Naive thymus-derived CD4-positive, alpha-beta T cell (primary cell): ENCODE measurements around the gene CCDC121. TPM values are rescaled to one million over a fixed set of nuclear protein-coding genes. Genes with fewer than 3 reads are reported as not detected.

Source experiments
- ATAC-seq: fragments of 150-1000 bp; cut with Tn5 transposase; 2 replicates; pipeline ENCODE4 v1.10.0; 2021; ENCODE audit warnings: mild to moderate bottlenecking, moderate library complexity
- CTCF ChIA-PET: fragments of 350-600 bp; sonication (Branson Sonifier 250); formaldehyde crosslinking; loops from one replicate; lab custom pipeline; 2021; ENCODE audit warnings: antibody characterized with exemption; lab: Charles Lee
- POLR2A ChIA-PET: fragments of 350-600 bp; sonication (Branson Sonifier 250); formaldehyde crosslinking; loops from one replicate; lab custom pipeline; 2021; ENCODE audit warnings: antibody characterized with exemption, inconsistent platforms; lab: Charles Lee
- DNase-seq, 9 donors: peaks; one replicate each; pipeline versions ENCODE4 v3.0.0 to v3.0.0-alpha.2; 2020 to 2022; ENCODE audit warnings: mixed read lengths in 1 of 9
- H3K27ac ChIP-seq: one replicate; pipeline ENCODE4 v1.7.0; 2013; ENCODE audit warnings: mild to moderate bottlenecking, low read depth, low read length, moderate library complexity
- H3K27me3 ChIP-seq, 2 donors: one replicate each; pipeline ENCODE4 v1.7.0; 2013; ENCODE audit warnings: low read length in 2 of 2, mild to moderate bottlenecking in 2 of 2, moderate library complexity in 2 of 2; ENCODE audit not compliant: control insufficient read depth in 2 of 2, insufficient read depth in 2 of 2
- H3K36me3 ChIP-seq, 3 experiments: 1 replicate in 2 of 3; 2 replicates in 1 of 3; pipeline ENCODE4 v1.7.0; 2013; ENCODE audit warnings: low read length in 3 of 3, mild to moderate bottlenecking in 3 of 3, moderate library complexity in 1 of 3; ENCODE audit not compliant: insufficient read depth in 3 of 3, control insufficient read depth in 2 of 3
- H3K4me1 ChIP-seq, 2 donors: one replicate each; pipeline ENCODE4 v1.7.0; 2013; ENCODE audit warnings: low read length in 2 of 2, mild to moderate bottlenecking in 2 of 2, moderate library complexity in 1 of 2; ENCODE audit not compliant: control insufficient read depth in 2 of 2, insufficient read depth in 2 of 2
- H3K4me3 ChIP-seq: 2 replicates; pipeline ENCODE4 v1.7.0; 2013; ENCODE audit warnings: mild to moderate bottlenecking, low read length
- H3K9me3 ChIP-seq, 3 experiments: 1 replicate in 2 of 3; 2 replicates in 1 of 3; pipeline ENCODE4 v1.7.0; 2013; ENCODE audit warnings: low read length in 3 of 3; ENCODE audit not compliant: control insufficient read depth in 2 of 3
- H3K27ac Mint-ChIP-seq, 9 donors: one replicate each; pipeline ENCODE4 v1.8.0; 2020 to 2022; ENCODE audit warnings: mixed read lengths in 9 of 9, mild to moderate bottlenecking in 8 of 9, moderate library complexity in 5 of 9, inconsistent platforms in 2 of 9
- H3K27me3 Mint-ChIP-seq, 5 donors: one replicate each; pipeline ENCODE4 v1.8.0; 2021 to 2022; ENCODE audit warnings: mixed read lengths in 5 of 5, mild to moderate bottlenecking in 1 of 5
- H3K36me3 Mint-ChIP-seq, 5 donors: one replicate each; pipeline ENCODE4 v1.8.0; 2020 to 2022; ENCODE audit warnings: mixed read lengths in 5 of 5, mild to moderate bottlenecking in 3 of 5, inconsistent platforms in 1 of 5
- H3K4me1 Mint-ChIP-seq, 7 donors: one replicate each; pipeline ENCODE4 v1.8.0; 2020 to 2022; ENCODE audit warnings: mixed read lengths in 7 of 7, mild to moderate bottlenecking in 3 of 7, inconsistent platforms in 1 of 7
- H3K4me3 Mint-ChIP-seq, 10 donors: one replicate each; pipeline ENCODE4 v1.8.0; 2020 to 2022; ENCODE audit warnings: mild to moderate bottlenecking in 10 of 10, mixed read lengths in 10 of 10, moderate library complexity in 6 of 10, inconsistent platforms in 2 of 10
- H3K9me3 Mint-ChIP-seq, 11 donors: one replicate each; pipeline ENCODE4 v1.8.0; 2020 to 2022; ENCODE audit warnings: mixed read lengths in 11 of 11, mild to moderate bottlenecking in 4 of 11, inconsistent platforms in 1 of 11, moderate library complexity in 1 of 11
- intact Hi-C, 2 donors: fragments of 100-400 bp; cut with micrococcal nuclease; formaldehyde crosslinking; loops; one replicate each; pipeline ENCODE4 v1.15.1; 2023
- polyA plus RNA-seq, 2 donors: library from polyadenylated mRNA; unstranded; fragments of 300-500 nt; fragmentation: Illumina TruSeq; gene quantifications; one replicate each; pipeline ENCODE4 v1.2.3, GENCODE V29; 2021
- total RNA-seq, 6 experiments: library from RNA in 5 of 6; stranded (reverse) in 5 of 6; gene quantifications; 1 replicate in 5 of 6; 2 replicates in 1 of 6; pipeline ENCODE4 v1.2.3 and lab custom pipeline; 2021 to 2026

The CCDC121 gene
- total and polyA plus RNA-seq, 7 experiments from 2014 or later: 0.61 to 2.7 (median 1.9) TPM

GRCh38 chr2:27664154-27664574 lies 35.4 kb upstream of the CCDC121 start:
- POLR2A ChIA-PET: interaction anchor here (0.7 to 2.3 kb wide), 13 partner anchors 9 to 431 kb away, joined by 3 to 13 read pairs (median 3); partner anchors contain the start of genes CCDC121, GPN1, PPM1G and ZNF512
- Mint-ChIP-seq H3K36me3 (peaks cover 23 to 39% (median 28%) of the 10 kb centered on the region in 5 donors), H3K27ac (peak overlapping the region; percentile 98 to 100 (median 99)), H3K27me3 (no peaks in the 10 kb centered on the region), H3K9me3 (peaks cover 0 to 3% (median 0%) of the 10 kb centered on the region in 11 donors), H3K4me3 (peak overlapping the region; percentile 94 to 100 (median 100)), H3K4me1 (peaks cover 35 to 70% (median 60%) of the 10 kb centered on the region in 7 donors)
- H3K27ac ChIP-seq: peak overlapping the region; percentile 95
- H3K27me3 ChIP-seq: no peaks in the 10 kb centered on the region
- H3K9me3 ChIP-seq: no peaks in the 10 kb centered on the region
- CTCF ChIA-PET: interaction anchor here (0.7 to 1.7 kb wide), 3 partner anchors 17 to 279 kb away, joined by 3 to 6 read pairs (median 3); no protein-coding TSS in a partner anchor
- H3K36me3 ChIP-seq: peaks cover 3 to 47% (median 6%) of the 10 kb centered on the region in 3 experiments
- ATAC-seq (peak; percentile 14), DNase-seq (no peak)
- H3K4me1 ChIP-seq: peaks cover 18 to 20% of the 10 kb centered on the region in 2 donors
- peak overlapping the region; percentile 98 for H3K4me3 ChIP-seq
- intact Hi-C loops: loop anchor here in 1 of 2 donors (5.0 kb wide), 1 partner anchor 237 kb away; the partner anchor contains the start of gene NRBP1

GRCh38 chr2:27663285-27664153 lies 34.7 kb upstream of the CCDC121 start, which contains the start of the genes SLC4A1AP and SUPT7L:
SLC4A1AP (plus strand) TSS chr2:27663889; CDS start chr2:27663915, 26 bp downstream.
SUPT7L (minus strand) TSS chr2:27663614; CDS start chr2:27662192, 1,422 bp downstream.
- ChIA-PET CTCF (interaction anchor here (0.7 to 1.7 kb wide), 4 partner anchors 18 to 346 kb away, joined by 3 to 6 read pairs (median 3); no protein-coding TSS in a partner anchor), POLR2A (interaction anchor here (0.6 to 2.3 kb wide), 17 partner anchors 8 to 1345 kb away, joined by 3 to 13 read pairs (median 4); partner anchors contain the start of genes CCDC121, GPN1, MRPL33 and PPM1G)
- H3K9me3 Mint-ChIP-seq: peaks cover 0 to 3% (median 0%) of the 10 kb centered on the region in 11 donors
- H3K4me1 Mint-ChIP-seq: peaks cover 35 to 76% (median 64%) of the 10 kb centered on the region in 7 donors
- Histone ChIP-seq H3K4me1 (peaks cover 18 to 20% of the 10 kb centered on the region in 2 donors), H3K27me3 (no peaks in the 10 kb centered on the region), H3K27ac (peak within 1 kb of the TSS; percentile 95), H3K4me3 (peak within 1 kb of the TSS; percentile 98), H3K9me3 (no peaks in the 10 kb centered on the region), H3K36me3 (peaks cover 0 to 43% (median 4%) of the 10 kb centered on the region in 3 experiments)
- H3K4me3 Mint-ChIP-seq: peak within 1 kb of the TSS; percentile 94 to 100 (median 100)
- ATAC-seq: peak; percentile 89
- H3K36me3 Mint-ChIP-seq: peaks cover 17 to 35% (median 26%) of the 10 kb centered on the region in 5 donors
- DNase-seq: peak; percentile 74 to 88 (median 82)
- no peaks in the 10 kb centered on the region for H3K27me3 Mint-ChIP-seq
- peak within 1 kb of the TSS; percentile 98 to 100 (median 99) for H3K27ac Mint-ChIP-seq
- intact Hi-C loops: loop anchor here (1.0 to 5.0 kb wide), 13 partner anchors 19 to 540 kb away; partner anchors contain the start of genes EIF2B4 (in 2 of the 2), IFT172 (in 2 of the 2), NRBP1 (in 2 of the 2) and SNX17 (in 2 of the 2)

GRCh38 chr2:27661371-27661770 lies 32.6 kb upstream of the CCDC121 start:
- Histone ChIP-seq H3K4me1 (peaks cover 18 to 20% of the 10 kb centered on the region in 2 donors), H3K27ac (no peak overlapping the region), H3K4me3 (no peak overlapping the region), H3K36me3 (peaks cover 3 to 46% (median 9%) of the 10 kb centered on the region in 3 experiments), H3K27me3 (no peaks in the 10 kb centered on the region), H3K9me3 (no peaks in the 10 kb centered on the region)
- ATAC-seq (no peak), DNase-seq (no peak)
- CTCF ChIA-PET: interaction anchor here (0.6 kb wide), 1 partner anchor 22 kb away, joined by 3 read pairs; no protein-coding TSS in a partner anchor
- no peaks in the 10 kb centered on the region for H3K27me3 Mint-ChIP-seq
- H3K4me3 Mint-ChIP-seq: peak overlapping the region; percentile 47 to 100 (median 98)
- H3K9me3 Mint-ChIP-seq: peaks cover 0 to 3% (median 0%) of the 10 kb centered on the region in 11 donors
- H3K36me3 Mint-ChIP-seq: peaks cover 13 to 33% (median 26%) of the 10 kb centered on the region in 5 donors
- POLR2A ChIA-PET: no interaction called here
- intact Hi-C loops: loop anchor here in 1 of 2 donors (5.0 kb wide), 1 partner anchor 234 kb away; the partner anchor contains the start of gene NRBP1
- peaks cover 35 to 68% (median 55%) of the 10 kb centered on the region in 7 donors for H3K4me1 Mint-ChIP-seq
- peak overlapping the region in 4 of 9 donors; percentile 35 to 99 (median 68) for H3K27ac Mint-ChIP-seq

GRCh38 chr2:27655155-27655951 lies 26.5 kb upstream of the CCDC121 start:
- H3K27me3 Mint-ChIP-seq: no peaks in the 10 kb centered on the region
- Histone ChIP-seq H3K4me1 (no peaks in the 10 kb centered on the region), H3K9me3 (no peaks in the 10 kb centered on the region), H3K27ac (no peak overlapping the region), H3K4me3 (no peak overlapping the region), H3K27me3 (no peaks in the 10 kb centered on the region), H3K36me3 (peaks cover 9 to 80% (median 25%) of the 10 kb centered on the region in 3 experiments)
- peaks cover 21 to 53% (median 32%) of the 10 kb centered on the region in 5 donors for H3K36me3 Mint-ChIP-seq
- H3K4me1 Mint-ChIP-seq: peaks cover 1 to 19% (median 17%) of the 10 kb centered on the region in 7 donors
- H3K9me3 Mint-ChIP-seq: no peaks in the 10 kb centered on the region
- ChIA-PET POLR2A (interaction anchor here (0.9 kb wide), 1 partner anchor 8 kb away, joined by 3 read pairs; the partner anchor contains the start of genes SLC4A1AP and SUPT7L), CTCF (interaction anchor here (1.3 kb wide), 1 partner anchor 28 kb away, joined by 4 read pairs; no protein-coding TSS in a partner anchor)
- intact Hi-C loops: no loop called here
- DNase-seq (no peak), ATAC-seq (no peak)
- no peak overlapping the region for H3K4me3 Mint-ChIP-seq
- H3K27ac Mint-ChIP-seq: no peak overlapping the region

GRCh38 chr2:27653397-27653796 lies 24.6 kb upstream of the CCDC121 start:
- Histone ChIP-seq H3K9me3 (no peaks in the 10 kb centered on the region), H3K27ac (no peak overlapping the region), H3K4me1 (no peaks in the 10 kb centered on the region), H3K27me3 (no peaks in the 10 kb centered on the region), H3K4me3 (no peak overlapping the region), H3K36me3 (peaks cover 9 to 89% (median 31%) of the 10 kb centered on the region in 3 experiments)
- no peak for ATAC-seq
- intact Hi-C loops: no loop called here
- H3K27me3 Mint-ChIP-seq: no peaks in the 10 kb centered on the region
- ChIA-PET POLR2A (interaction anchor here (0.6 kb wide), 1 partner anchor 12 kb away, joined by 3 read pairs; no protein-coding TSS in a partner anchor), CTCF (no interaction called here)
- peaks cover 15 to 49% (median 31%) of the 10 kb centered on the region in 5 donors for H3K36me3 Mint-ChIP-seq
- H3K4me3 Mint-ChIP-seq: no peak overlapping the region
- H3K27ac Mint-ChIP-seq: peak overlapping the region in 2 of 9 donors; percentile 53 to 58
- no peak for DNase-seq
- H3K4me1 Mint-ChIP-seq: peaks cover 0 to 7% (median 4%) of the 10 kb centered on the region in 7 donors
- H3K9me3 Mint-ChIP-seq: no peaks in the 10 kb centered on the region
